Renal pelvis (tissue), 4 donors: ENCODE measurements around the gene SLC38A10. TPM values are rescaled to one million over a fixed set of nuclear protein-coding genes. Genes with fewer than 3 reads are reported as not detected.
"Not testable (repeated sequence)": the region's sequence is repeated elsewhere in the genome, so short reads cannot be mapped to it uniquely, and the experiment has no call there.

ENCODE experiments used
- DNase-seq: peaks from one replicate; pipeline ENCODE4 v3.0.0-alpha.2; 2013
- polyA plus RNA-seq, 3 donors: library from polyadenylated mRNA; unstranded; fragments of 120-200 nt; gene quantifications; one replicate each; pipeline ENCODE4 v1.2.1, GENCODE V29; 2013; ENCODE audit not compliant: insufficient read length in 3 of 3

Gene SLC38A10
- polyA plus RNA-seq, 3 donors: 66.8 to 82.5 (median 71.3) TPM

DNA sequence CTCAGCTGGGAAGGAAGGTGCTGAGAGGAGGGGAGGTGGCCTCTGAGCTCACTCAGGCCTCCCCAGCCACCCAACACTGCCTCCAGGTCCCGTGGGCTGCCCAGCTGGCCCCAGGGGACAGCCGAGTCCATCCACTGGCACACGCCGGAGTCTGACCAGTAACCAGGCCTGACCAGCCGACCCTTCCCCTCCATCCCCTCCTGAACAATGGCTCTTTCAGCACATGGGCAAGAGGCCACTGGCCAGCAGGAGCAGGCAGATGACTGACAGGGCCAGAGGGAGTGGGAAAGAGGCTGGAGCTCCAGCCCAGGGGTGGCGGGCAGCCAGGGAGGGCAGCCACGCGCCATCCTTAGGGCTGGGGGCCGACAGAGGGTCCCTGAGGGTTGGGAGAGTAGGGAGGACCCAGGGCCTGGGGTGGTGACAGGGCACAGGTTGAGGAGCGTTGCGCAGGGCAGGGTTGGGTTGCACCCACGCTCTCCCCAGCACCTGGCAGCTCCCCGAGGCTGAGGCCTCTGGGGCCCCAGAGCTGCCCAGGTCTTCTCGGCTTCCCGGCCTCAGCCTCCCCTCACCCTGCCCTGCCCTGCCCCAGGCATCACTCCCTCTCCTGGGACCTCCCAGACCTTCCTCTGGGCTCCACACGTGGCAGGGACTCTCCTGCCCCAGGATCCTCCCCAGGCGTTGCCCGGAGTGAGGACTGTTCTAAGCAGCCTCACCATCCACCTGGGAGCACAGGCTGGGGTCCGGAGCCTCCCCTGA is 20.2 kb upstream of the SLC38A10 start:
- no peak for DNase-seq

DNA sequence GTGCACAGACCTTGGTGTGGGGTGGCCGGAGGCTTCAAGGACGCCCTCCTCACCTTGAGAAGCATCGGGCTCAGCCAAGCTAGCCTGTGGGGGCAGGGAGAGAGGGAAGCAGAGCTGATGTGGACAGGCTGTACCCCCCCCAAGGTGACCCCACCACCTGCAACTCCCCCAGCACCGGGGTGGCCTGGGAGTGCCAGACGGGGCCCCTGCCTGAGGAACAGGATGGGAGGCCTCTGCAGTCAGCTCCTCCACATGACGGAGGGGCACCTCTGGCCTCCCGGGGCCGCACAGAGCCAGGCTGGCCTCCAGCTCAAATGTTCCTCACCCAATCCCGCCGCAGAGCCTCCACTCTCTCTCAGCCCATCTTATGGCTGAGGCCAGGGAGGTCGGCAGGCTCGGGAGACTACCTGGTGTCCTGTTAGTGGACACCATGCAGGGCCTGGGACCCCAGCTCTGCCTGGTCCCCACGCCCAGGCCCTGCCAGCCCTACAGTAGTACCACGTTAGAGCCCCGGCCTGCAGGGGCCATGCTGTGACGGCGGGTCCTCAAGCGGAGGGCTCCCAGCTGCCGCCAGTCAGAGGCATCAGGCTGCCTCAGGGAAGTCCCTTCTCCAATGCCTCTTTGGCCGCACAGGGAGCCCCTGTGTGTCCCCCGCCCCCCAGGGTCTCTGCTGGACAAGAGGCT is 19.4 kb upstream of the SLC38A10 start:
- no peak for DNase-seq

DNA sequence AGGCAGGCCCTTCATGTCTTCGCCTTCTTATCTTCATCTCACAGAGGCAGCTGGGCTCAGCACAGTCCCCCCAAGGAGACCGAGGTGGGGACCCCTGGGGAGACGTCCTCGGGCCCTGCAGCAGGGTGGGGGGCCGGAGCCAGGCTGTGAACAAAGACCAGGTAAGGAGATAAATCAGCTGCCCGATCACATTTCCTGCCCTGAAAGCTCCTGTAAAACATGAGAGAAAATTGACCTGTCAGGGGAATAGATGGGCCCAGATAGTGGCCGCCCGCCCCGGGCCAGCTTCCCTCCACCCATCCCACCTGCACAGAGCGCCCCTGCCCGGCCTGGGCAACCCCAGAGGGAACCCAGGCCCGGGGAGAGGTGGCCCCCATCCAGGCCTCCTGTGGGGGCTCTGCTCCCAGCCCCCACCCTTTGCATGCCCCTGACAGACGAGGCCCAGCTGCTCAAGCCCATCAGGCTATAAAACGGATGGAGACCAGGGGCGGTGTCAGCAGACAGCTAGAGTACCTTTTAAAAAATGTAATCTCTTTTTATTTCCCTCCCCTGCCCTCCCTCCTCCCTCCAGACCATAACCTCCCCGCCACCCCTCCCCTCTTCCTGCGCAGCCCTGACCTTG is 18.8 kb upstream of the SLC38A10 start:
- no peak for DNase-seq

DNA sequence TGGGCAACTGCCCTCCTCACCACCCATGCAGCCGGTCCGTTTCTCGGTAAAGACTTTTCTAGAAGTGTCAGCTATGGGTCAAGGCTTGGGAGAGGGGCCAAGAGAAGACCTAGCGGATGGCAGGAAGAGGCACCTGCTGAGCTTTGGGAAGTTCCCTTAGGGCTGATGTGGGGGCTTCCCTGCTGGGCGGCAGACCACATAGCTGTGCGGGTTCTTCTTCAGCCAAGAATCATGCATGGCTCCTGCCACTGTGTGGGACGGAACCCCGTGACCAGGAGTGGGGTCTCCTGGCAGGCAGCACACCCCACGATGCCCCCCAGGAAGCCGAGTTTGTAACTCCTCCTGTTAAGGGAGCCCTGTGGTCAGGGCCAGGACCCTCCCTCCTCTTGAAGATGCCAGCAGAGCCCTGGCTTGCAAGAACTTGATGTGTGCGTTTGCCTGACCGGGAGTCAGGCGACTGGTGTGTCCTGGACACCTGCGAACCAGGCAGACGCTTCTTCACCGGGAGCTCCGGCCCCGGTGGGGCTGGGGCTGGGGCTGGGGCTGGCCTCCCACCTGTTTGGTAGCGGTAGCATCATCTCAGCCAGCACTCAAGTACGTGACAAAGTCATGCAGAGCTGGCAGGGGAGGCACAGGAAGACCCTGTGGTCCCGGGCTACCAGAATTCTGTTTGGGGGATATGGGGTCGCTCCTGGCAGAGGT is 17.7 kb upstream of the SLC38A10 start:
- no peak for DNase-seq

DNA sequence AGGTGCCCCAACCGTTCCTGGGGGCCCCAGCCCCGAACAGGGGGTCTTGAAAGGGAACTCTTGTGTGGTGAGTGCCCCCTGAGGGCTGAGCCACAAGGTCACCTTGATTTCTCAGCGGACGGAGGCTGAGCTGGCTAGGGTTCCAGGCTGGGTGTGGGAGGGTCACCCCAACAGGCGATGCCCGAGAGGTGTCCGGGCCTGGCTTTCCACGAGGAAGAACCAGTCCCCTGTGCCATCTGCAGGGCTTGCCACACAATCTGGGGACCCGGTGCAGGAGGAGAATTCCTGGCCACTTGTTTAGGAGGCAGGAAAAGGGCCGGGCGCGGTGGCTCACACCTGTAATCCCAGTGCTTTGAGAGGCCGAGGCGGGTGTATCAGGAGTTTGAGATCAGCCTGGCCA is 16.8 kb upstream of the SLC38A10 start:
- no peak for DNase-seq

DNA sequence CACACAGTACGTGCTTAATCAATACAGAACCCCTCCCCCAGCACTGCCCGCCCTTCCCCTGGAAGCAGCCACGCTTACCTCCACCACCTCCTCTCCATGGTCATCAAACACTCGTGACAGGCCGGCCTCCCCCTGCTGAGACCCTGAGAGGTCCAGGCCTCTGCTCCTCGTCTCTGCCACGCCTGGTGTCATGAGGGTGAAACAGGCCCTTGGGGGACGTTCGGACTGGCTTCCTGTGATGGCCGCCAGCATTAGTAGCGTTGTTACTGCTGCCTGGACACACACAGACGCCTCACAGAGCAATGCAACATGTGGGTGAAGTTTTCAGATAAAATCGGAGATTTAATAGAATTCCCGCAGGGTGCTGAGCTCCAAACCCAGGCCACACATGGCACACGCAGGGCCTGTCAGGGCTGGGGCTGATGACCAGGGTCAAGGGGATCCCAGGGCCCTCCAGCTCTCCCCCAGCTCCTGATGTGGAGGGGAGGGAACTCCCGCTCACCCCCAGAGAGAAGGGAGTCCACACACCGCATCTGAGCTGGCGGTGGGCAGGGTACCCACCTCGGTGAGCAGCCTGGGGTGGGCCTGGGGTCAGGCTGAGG is 15.9 kb upstream of the SLC38A10 start:
- DNase-seq: no peak

DNA sequence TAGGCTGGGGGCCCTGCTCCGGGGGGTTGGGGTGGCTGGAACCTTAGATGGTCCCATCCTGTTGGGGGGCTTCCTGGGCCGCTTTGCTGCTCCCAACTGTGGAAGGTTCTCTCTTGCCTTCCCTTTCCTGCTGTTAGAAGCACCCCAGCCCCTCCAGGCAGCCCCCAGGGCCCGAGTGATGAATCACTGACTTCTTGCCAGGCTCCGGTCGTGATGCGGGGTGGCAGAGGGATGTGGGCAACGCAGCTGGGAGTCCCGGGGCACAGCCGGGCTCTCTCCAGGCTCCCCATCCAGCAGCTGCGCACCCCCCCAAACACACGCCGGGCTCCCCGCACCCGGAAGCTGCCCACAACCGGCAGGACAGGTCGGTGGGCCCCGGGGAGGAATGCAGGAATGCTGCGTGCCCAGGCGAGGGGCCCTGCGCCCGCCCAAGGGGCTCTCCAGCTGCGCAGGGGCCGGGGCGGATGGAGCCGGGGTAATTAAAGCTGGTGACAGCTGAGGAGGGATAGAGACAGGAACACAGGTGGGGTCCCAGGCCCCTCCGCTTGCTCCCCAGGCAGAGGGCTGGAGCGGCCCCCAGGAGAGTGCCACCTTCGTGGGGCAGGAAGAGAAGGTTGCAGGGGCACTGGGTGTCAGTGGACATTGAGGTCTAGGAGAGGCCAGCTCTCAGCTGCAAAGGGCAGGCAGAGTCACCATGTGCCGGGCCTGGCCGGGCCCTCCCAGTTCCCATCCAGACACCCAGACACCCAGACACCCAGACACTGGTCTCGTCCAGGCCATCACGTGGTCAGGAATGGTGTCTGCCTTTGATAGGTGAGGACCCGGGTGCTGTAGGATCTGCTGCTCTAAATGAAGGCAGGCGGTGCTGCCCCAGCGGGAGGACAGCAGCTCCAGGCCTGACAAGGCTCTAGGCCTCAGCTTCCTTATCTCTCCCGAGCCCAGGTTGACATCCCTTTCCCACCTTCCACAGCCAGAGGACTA is 15.0 kb upstream of the SLC38A10 start:
- DNase-seq: no peak

DNA sequence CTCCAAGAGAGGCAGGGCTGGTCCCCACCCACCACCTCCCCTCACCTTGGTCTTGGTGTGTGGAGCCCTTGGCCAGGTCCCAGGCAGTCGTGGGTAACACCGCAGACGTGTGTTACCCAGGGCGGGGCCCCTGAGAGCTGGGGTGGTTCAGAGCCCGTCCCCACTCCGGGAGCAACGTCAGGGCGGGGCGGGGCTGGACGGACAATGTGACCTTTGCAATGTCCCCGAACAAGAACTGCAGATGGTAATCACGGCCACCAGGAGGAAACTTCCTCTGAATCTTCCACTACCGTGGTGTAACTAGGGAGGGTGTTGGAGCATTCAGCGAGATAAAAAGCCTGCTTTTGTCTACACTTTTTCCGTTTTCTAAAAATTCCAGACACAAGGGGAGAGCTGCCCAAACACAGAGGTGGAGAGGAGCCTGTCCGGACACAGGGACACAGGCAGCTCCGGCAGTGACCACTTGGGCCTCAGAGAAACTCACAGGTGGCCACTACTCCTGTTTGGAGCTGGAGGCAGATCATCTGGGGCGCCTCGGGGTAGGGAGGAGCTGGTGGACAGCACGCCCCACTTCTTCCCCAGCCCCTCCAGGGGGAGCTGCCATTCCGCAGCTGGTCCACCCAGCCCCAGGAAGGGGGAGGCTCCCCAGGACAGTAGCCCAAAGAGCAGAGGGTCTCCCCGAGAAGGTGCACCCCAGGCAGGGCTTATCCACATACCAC is 14.2 kb upstream of the SLC38A10 start:
- DNase-seq: no peak

DNA sequence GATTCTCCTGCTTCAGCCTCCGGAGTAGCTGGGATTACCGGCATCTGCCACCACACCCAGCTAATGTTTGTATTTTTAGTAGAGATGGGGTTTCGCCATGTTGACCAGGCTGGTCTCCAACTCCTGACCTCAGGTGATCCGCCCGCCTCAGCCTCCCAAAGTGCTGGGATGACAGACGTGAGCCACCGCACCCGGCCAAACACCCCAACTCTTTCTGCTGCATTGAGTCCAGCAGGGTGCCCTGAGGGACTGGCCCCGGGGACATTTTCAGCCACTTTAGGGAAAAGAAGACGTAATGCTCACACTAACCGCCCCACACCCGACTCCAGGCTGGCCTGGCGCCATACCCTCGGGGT is 13.7 kb upstream of the SLC38A10 start:
- DNase-seq: not testable (repeated sequence)

DNA sequence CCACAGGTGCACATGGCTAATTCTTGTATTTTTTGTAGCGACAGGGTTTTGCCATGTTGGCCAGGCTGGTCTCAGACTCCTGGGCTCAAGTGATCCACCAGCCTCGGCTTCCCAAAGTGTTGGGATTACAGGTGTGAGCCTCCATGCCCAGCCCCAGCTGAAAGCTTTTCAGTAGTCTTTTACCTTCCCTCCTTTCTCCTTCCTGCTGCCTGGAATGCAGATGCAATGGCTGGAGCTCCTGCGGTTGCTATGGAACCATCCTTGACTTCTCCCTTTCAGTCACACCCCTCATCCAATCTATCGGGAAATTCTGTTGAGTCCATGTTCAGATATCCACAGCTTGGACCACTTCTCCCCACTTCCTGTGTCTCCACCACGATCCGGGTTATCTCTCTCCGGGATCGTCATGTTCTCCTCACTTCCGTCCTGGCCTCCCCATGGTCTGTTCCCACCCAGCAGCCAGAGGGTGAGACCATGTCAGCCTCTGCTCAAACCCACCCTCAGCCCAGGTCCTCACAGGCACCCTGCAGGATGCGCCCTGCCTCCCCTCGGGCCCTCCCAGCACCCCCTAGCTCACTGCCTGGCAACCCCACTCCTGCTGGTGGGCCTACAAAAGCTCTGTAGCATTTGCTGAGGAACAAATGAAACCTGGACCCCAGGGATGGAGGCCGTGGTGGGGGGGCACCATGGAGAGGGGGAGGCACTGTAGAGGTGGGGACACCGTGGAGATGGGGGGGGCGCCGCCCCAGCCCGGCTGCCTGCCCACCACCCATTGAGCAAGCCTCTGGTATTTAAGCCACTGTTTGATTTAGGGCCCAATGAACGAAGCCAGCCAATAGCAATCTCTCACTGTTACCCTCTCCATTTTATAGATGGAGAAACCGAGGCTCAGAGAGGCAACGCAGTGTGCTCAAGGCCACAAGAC is 12.8 kb upstream of the SLC38A10 start:
- no peak for DNase-seq

DNA sequence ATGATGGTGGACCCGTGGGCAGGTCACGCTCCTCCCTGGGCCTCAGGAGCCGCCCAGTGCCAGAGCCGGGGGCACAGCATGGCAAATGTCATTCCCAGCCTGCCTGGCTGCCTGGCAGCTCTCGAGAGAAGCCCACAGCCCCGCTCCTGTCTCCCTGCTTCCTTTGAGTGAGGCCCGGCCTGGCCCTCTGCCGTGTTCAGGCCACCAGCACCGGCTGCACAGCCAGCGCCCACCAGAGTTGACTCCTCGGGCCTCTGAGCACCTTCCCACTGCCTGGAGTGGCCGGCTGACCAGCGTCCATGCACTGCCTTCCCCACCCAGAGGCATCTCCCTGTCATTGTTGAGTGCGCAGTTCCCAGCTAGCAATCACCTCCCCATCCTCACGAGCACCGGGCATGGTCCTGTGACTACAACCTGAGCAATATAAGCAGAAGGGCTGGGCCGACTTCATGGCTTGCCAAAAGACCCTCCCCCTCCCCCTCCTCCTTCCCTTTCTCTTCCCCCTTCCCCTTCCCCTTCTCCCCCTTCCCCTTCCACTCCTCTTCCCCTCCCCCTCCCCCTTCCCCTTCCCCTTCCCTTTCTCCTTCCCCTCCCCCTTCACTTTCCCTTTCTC is 11.9 kb upstream of the SLC38A10 start:
- no peak for DNase-seq

DNA sequence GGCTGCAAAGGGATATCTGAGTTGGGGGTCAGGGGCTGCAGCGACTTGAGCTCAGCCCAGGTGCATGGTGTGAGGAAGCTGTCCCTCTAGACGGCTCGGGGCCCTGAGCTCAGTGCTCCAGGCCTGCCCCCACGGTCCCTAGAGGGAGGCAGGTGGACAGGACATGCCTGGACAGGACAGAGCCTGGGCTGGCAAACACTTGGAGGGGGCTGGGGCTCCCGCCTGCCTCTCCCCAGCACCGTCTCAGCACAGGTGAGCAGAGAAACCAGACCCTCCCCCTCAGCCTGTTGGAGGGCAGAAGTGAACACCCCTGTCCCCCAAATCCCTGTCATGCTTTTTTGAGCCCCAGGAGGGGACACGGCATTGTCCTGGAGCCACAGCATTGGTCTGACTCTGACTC is 11.4 kb upstream of the SLC38A10 start:
- no peak for DNase-seq

DNA sequence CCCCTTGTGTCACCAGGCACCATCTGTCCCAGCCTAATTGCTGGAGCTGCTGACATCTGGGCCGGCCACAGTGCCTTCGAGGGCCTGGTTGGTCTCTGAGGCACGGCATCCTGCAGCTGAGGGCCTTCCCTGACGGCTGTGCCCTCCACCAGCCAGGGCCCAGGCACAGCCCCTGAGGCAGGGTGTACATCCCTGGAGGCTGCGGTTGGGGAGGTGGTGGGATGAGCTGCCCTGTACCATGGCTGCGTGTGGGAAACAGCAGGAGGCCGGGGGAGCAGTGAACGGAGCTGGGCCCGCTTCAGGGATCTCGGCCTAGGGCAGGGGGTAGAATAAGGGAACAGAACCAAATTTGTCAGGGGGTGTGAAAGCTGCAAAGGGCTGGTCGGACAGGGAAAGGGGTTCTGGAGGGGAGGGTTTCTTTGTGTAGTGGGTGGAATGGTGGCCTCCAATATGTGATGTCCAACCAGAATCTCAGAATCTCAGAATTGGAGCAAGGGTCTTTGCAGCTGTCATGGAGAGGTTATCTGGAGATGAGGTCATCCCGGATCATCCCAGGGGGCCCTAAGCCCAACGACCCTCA is 10.0 kb upstream of the SLC38A10 start:
- no peak for DNase-seq

DNA sequence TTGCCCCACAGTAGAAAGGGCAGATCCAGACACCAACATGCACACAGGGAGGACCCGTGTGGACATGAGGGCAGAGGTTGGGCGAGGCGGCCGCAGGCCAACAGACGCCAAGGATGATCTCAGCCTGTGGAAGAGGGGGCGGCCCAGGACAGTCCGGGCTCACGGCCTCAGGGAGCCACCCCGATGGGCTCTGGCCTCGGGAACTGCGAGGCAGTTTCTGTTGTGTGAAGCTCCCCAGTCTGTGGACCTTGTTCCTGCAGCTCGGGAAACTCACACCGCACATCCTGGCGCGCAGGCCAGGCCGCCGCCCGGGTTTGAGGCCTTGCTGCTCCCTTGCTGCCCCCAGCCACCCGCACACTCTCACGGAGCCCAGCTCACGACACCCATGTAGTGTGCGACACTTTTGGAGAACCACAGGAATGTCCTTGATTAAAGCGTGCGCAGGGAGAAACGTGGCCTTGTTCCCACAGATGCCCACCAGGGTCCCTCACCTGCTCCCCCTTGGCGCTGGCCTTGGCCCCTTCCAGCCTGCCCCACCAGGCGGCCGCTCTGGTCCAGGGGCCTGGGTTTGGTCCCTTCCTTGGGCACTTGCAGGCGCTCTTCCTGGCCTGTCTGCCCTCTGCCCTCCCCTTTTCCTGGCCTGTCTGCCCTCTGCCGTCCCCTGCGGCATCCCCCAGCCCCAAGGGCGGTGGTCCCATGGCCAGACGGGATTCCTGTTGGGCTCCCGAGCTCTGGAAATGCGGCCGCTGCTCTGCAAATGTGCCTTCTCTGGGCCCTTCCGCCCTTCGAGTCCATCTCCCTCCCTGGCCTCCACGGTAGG is 9.3 kb upstream of the SLC38A10 start:
- DNase-seq: no peak

DNA sequence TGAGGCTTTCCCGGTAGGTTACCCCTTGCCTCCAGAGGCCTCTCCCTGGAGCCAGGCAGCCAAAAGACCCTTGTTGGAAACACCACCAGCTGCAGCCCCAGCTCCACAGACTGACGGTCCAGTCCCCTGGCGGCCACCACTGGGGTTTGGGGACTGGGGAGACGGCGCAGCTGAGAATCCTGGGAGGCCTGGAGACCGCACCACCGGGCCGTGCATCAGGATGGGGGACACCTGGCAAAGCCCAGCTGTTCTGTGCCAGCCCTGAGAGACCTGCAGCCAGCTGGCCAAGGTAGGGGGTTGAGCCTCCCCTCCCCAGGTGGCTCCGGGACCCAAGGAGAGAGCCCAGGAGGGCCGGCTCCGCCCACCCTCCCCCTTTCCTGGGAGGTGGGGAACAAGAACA is 8.3 kb upstream of the SLC38A10 start:
- DNase-seq: no peak

DNA sequence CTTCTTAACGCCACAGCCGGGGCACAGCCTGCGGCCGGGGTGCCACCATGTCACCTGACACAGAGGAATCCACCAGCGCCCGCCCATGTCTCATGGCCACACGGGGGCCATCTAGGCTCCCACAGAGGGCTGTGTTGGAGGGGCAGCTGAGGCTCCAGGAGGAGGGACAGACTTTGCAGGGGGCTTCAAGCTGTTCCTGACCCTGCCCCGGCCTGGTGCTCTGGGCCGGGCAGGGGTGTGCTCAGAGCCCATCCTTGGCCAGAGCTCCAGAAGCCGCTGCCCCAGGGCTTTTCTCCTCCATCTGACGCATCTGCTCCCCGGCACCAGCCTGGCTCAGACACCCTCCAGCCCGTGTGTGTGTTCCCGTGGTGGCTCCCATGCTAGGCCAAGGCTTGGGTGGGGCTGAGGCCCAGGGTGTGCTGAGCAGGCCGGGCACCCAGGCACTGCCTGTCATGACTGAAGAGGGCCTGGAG is 7.8 kb upstream of the SLC38A10 start:
- no peak for DNase-seq

DNA sequence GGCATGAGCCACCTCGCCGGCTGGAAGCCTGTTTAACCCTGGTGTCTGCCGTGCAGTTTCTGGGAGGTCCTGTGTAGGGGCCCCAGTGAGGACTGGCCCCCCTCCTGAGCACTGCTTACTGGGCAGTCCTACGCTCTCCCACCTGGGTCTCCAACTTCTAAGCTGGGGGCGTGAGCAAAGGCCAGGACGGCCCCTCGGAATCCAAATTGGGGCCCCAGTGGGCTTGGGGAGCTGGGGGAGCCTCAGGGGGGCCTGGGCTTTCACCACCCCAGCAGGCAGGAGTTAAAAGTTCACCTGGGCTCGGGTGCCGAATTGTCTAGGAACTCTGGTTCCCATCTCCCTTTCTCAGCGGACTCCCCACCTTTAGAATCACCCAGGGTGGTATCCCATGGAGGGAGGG is 7.2 kb upstream of the SLC38A10 start:
- DNase-seq: no peak
